DND-41 (cell line): ENCODE data around the gene WDR70.

Experiments used
- ATAC-seq: fragments of 200-7000 bp; cut with Tn5 transposase; 3 replicates; pipeline ENCODE4 v1.9.1; 2021; ENCODE audit warnings: low read depth; ENCODE audit not compliant: insufficient read depth
- DNase-seq: peaks from one replicate; pipeline ENCODE4 v3.0.0-alpha.2; 2020
- H2AFZ ChIP-seq: 2 replicates; pipeline ENCODE4 v1.6.0; 2012; ENCODE audit warnings: low read depth, low read length
- H3K27ac ChIP-seq: 2 replicates; pipeline ENCODE4 v1.5.1; 2012; ENCODE audit warnings: low read length, inconsistent platforms
- H3K27me3 ChIP-seq: fragments of 200-600 bp; sonication (generic); 2 replicates; pipeline ENCODE4 v1.6.0; 2012; ENCODE audit warnings: low read length, mild to moderate bottlenecking, inconsistent platforms; ENCODE audit not compliant: insufficient read depth, poor library complexity
- H3K36me3 ChIP-seq: 2 replicates; pipeline ENCODE4 v1.5.1; 2012; ENCODE audit warnings: low read length, inconsistent platforms; ENCODE audit not compliant: insufficient read depth
- H3K4me1 ChIP-seq: 2 replicates; pipeline ENCODE4 v1.5.1; 2012; ENCODE audit warnings: mild to moderate bottlenecking, low read length; ENCODE audit not compliant: insufficient read depth
- H3K4me2 ChIP-seq: 2 replicates; pipeline ENCODE4 v1.6.0; 2012; ENCODE audit warnings: mild to moderate bottlenecking, moderate library complexity, low read length, inconsistent platforms; ENCODE audit not compliant: insufficient read depth
- H3K4me3 ChIP-seq, 2 experiments: fragments of 200-600 bp in 1 of 2; shearing (Covaris generic) in 1 of 2; 2 replicates each; pipeline ENCODE4 v1.5.1; 2012 to 2016; ENCODE audit warnings: inconsistent platforms in 2 of 2, low read length in 2 of 2, mild to moderate bottlenecking in 2 of 2, low read depth in 1 of 2, moderate library complexity in 1 of 2
- H3K79me2 ChIP-seq: 2 replicates; pipeline ENCODE4 v1.6.0; 2012; ENCODE audit warnings: low read length, inconsistent platforms; ENCODE audit not compliant: insufficient read depth
- H3K9ac ChIP-seq: 2 replicates; pipeline ENCODE4 v1.6.0; 2012; ENCODE audit warnings: low read depth, mild to moderate bottlenecking, inconsistent platforms, low read length, moderate library complexity
- H3K9me3 ChIP-seq: 2 replicates; pipeline ENCODE4 v1.5.1; 2012; ENCODE audit warnings: low read length, moderate library complexity, mild to moderate bottlenecking, inconsistent platforms; ENCODE audit not compliant: insufficient read depth, severe bottlenecking
- H4K20me1 ChIP-seq: 2 replicates; pipeline ENCODE4 v1.6.0; 2012; ENCODE audit warnings: low read length; ENCODE audit not compliant: insufficient read depth
- CTCF ChIP-seq: IDR thresholded peaks from 2 replicates; pipeline ENCODE4 v1.5.1; 2012; ENCODE audit warnings: borderline replicate concordance, low read length, moderate library complexity, mild to moderate bottlenecking; ENCODE audit not compliant: poor library complexity, severe bottlenecking; ENCODE audit errors: extremely low read depth
- EZH2 ChIP-seq: IDR thresholded peaks from 3 replicates; pipeline ENCODE4 v1.6.1; 2012; ENCODE audit warnings: borderline replicate concordance, low read depth, mild to moderate bottlenecking, moderate library complexity, low read length, inconsistent platforms; ENCODE audit not compliant: severe bottlenecking

The WDR70 gene

GRCh38 chr5:37720550-37720952 lies 341.4 kb downstream of the WDR70 start:
- no peak for DNase-seq
- no peaks in the 10 kb centered on the region for H3K79me2 ChIP-seq
- no peaks in the 10 kb centered on the region for H3K9me3 ChIP-seq
- no peak overlapping the region for H3K27ac ChIP-seq
- no peak overlapping the region for H3K9ac ChIP-seq
- no peak overlapping the region for H3K4me3 ChIP-seq
- ATAC-seq = no peak
- H2AFZ ChIP-seq = no peak overlapping the region
- H4K20me1 ChIP-seq = no peaks in the 10 kb centered on the region
- H3K4me1 ChIP-seq = peaks cover 7% of the 10 kb centered on the region
- H3K36me3 ChIP-seq = peaks cover 10% of the 10 kb centered on the region; the same call in 1 of the 2 replicates
- TF ChIP-seq EZH2 (no peak), CTCF (no peak)
- no peaks in the 10 kb centered on the region for H3K27me3 ChIP-seq
- no peak overlapping the region for H3K4me2 ChIP-seq

GRCh38 chr5:37721447-37721871 lies 342.3 kb downstream of the WDR70 start:
- Histone ChIP-seq H3K27me3 (no peaks in the 10 kb centered on the region), H3K36me3 (peaks cover 10% of the 10 kb centered on the region; the same call in 1 of the 2 replicates), H3K79me2 (no peaks in the 10 kb centered on the region), H2AFZ (no peak overlapping the region), H4K20me1 (no peaks in the 10 kb centered on the region), H3K9me3 (no peaks in the 10 kb centered on the region), H3K9ac (no peak overlapping the region), H3K27ac (no peak overlapping the region), H3K4me3 (no peak overlapping the region), H3K4me1 (peaks cover 7% of the 10 kb centered on the region), H3K4me2 (no peak overlapping the region)
- ATAC-seq (no peak), DNase-seq (no peak)
- TF ChIP-seq CTCF = no peak
- no peak for TF ChIP-seq EZH2

GRCh38 chr5:37722236-37723161 lies 343.4 kb downstream of the WDR70 start:
- DNase-seq (peak; percentile 24), ATAC-seq (peak; percentile 94)
- no peak overlapping the region for H3K4me2 ChIP-seq
- H3K4me1 ChIP-seq = peaks cover 7% of the 10 kb centered on the region
- no peak for TF ChIP-seq CTCF
- TF ChIP-seq EZH2 = no peak
- no peak overlapping the region for H2AFZ ChIP-seq
- no peak overlapping the region for H3K4me3 ChIP-seq
- H3K79me2 ChIP-seq = no peaks in the 10 kb centered on the region
- H3K36me3 ChIP-seq = peaks cover 20% of the 10 kb centered on the region; the same call in 1 of the 2 replicates
- no peaks in the 10 kb centered on the region for H3K9me3 ChIP-seq
- no peaks in the 10 kb centered on the region for H4K20me1 ChIP-seq
- no peaks in the 10 kb centered on the region for H3K27me3 ChIP-seq
- H3K9ac ChIP-seq = no peak overlapping the region
- H3K27ac ChIP-seq = 0 out of 2 replicates have a peak overlapping the region, but pooled peaks have one; percentile 11
